Measurements from ENCODE around the gene TNIP2.

DNA sequence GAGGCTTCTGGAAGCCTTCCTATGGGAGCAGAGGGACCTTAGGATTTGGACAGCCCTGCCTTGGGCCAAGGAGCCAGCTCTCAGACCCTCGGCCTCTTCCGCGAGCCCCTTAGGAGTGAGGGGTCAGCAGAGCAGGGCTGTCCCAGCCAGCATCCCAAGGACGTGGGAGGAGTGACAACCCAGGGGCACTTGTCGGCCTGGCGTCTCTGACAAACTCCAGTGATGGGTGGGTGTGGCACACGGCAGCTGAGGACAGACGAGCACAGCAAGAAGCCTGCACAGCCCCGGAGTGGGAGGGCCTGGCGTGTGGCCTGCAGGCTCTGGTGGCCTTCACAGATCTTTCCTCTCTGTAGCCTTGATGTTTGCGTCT, 11.6 kb upstream of the TNIP2 start:
- TF ChIP-seq, protein P1, sequence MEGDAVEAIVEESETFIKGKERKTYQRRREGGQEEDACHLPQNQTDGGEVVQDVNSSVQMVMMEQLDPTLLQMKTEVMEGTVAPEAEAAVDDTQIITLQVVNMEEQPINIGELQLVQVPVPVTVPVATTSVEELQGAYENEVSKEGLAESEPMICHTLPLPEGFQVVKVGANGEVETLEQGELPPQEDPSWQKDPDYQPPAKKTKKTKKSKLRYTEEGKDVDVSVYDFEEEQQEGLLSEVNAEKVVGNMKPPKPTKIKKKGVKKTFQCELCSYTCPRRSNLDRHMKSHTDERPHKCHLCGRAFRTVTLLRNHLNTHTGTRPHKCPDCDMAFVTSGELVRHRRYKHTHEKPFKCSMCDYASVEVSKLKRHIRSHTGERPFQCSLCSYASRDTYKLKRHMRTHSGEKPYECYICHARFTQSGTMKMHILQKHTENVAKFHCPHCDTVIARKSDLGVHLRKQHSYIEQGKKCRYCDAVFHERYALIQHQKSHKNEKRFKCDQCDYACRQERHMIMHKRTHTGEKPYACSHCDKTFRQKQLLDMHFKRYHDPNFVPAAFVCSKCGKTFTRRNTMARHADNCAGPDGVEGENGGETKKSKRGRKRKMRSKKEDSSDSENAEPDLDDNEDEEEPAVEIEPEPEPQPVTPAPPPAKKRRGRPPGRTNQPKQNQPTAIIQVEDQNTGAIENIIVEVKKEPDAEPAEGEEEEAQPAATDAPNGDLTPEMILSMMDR (conservative IDR thresholded peaks at IDR 0.05; ENCODE audit: low read depth, low read length) = no peak
- TF ChIP-seq EZH2 (IDR thresholded peaks at IDR 0.05; ENCODE audit: borderline replicate concordance, low read depth, low read length, poor library complexity, severe bottlenecking) = no peak

All from A673 (cell line).